K562 (cell line): ENCODE data around the gene PLXNB1. TPM values are rescaled to one million over a fixed set of nuclear protein-coding genes. Genes with fewer than 3 reads are reported as not detected.

ENCODE experiments used
- ATAC-seq: fragments of 200-7000 bp; cut with Tn5 transposase; 3 replicates; pipeline ENCODE4 v1.9.1; 2020; ENCODE audit warnings: moderate library complexity
- BruUV-seq: library from RNA; stranded (reverse); fragments of 400-500 nt; replicated peaks from 2 replicates; lab custom pipeline; 2021; lab: Mats Ljungman, UMichigan
- CTCF ChIA-PET: fragments of 300-600 bp; formaldehyde crosslinking; extraction: SDS; loops from one replicate; lab custom pipeline; 2021; ENCODE audit warnings: low intra/inter-chr PET ratio; lab: Yijun Ruan, JAX
- POLR2A ChIA-PET: fragments of 300-600, 350-650 bp; sonication (Branson Sonifier 250); formaldehyde crosslinking; extraction: SDS; loops from one replicate; lab custom pipeline; 2021; ENCODE audit warnings: antibody characterized with exemption, inconsistent platforms; lab: Yijun Ruan, JAX
- DNase-seq, 4 experiments: peaks; one replicate each; pipeline versions ENCODE4 v3.0.0 to v3.0.0-alpha.2; 2011 to 2018; ENCODE audit warnings: low spot score in 3 of 4, mixed read lengths in 3 of 4; ENCODE audit errors: extremely low read depth in 1 of 4
- FAIRE-seq: peaks from 2 replicates; lab custom pipeline; 2011; peaks lifted over from hg19 to GRCh38; lab: Jason Lieb, UNC
- H2AFZ ChIP-seq: 2 replicates; pipeline ENCODE4 v1.6.0; 2011; ENCODE audit warnings: low read depth, low read length, control low read depth, inconsistent platforms
- H3K27ac ChIP-seq: fragments of 200-600 bp; 3 replicates; pipeline ENCODE4 v1.8.0; 2011; ENCODE audit warnings: low read depth, mild to moderate bottlenecking, control low read depth, inconsistent platforms, low read length, moderate library complexity, mixed read lengths; ENCODE audit errors: extremely low read depth
- H3K27me3 ChIP-seq, 2 experiments: fragments of 300-600 bp in 1 of 2; 2 replicates in 1 of 2; 3 replicates in 1 of 2; pipeline versions ENCODE4 v1.6.0 to v1.8.0; 2011; ENCODE audit warnings: inconsistent platforms in 2 of 2, low read length in 2 of 2, mild to moderate bottlenecking in 1 of 2, mixed read lengths in 1 of 2, moderate library complexity in 1 of 2; ENCODE audit not compliant: control insufficient read depth in 2 of 2, insufficient read depth in 2 of 2
- H3K36me3 ChIP-seq: fragments of 300-600 bp; 3 replicates; pipeline ENCODE4 v1.8.0; 2011; ENCODE audit warnings: mild to moderate bottlenecking, low read length, inconsistent platforms; ENCODE audit not compliant: control insufficient read depth, insufficient read depth
- H3K4me1 ChIP-seq, 2 experiments: fragments of 200-600 bp in 1 of 2; replicated peaks in 1 of 2; 2 replicates in 1 of 2; 3 replicates in 1 of 2; pipeline versions ENCODE4 v1.5.1 to v1.8.0; 2011; ENCODE audit warnings: inconsistent platforms in 2 of 2, low read length in 2 of 2, mild to moderate bottlenecking in 1 of 2, mixed read lengths in 1 of 2, moderate library complexity in 1 of 2; ENCODE audit not compliant: control insufficient read depth in 2 of 2, insufficient read depth in 2 of 2
- H3K4me2 ChIP-seq: 2 replicates; pipeline ENCODE4 v1.6.1; 2011; ENCODE audit warnings: low read length, control low read depth, inconsistent platforms, mixed read lengths; ENCODE audit not compliant: insufficient read depth
- H3K4me3 ChIP-seq: fragments of 200-600 bp; sonication (generic), shearing (Covaris generic); 2 replicates; pipeline ENCODE4 v1.5.1; 2016; ENCODE audit warnings: control low read depth, inconsistent platforms
- H3K79me2 ChIP-seq: fragments of 200-600 bp; 3 replicates; pipeline ENCODE4 v1.8.0; 2011; ENCODE audit warnings: low read length, inconsistent platforms; ENCODE audit not compliant: control insufficient read depth, insufficient read depth
- H3K9ac ChIP-seq, 2 experiments: 2 replicates each; pipeline versions ENCODE4 v1.6.0 to v1.6.1; 2011; ENCODE audit warnings: low read depth in 2 of 2, low read length in 2 of 2, control low read depth in 1 of 2, inconsistent platforms in 1 of 2, mild to moderate bottlenecking in 1 of 2, mixed read lengths in 1 of 2; ENCODE audit not compliant: insufficient read depth in 1 of 2
- H3K9me1 ChIP-seq: one replicate; pipeline ENCODE4 v1.6.0; 2011; ENCODE audit warnings: inconsistent platforms, mild to moderate bottlenecking, low read length, moderate library complexity; ENCODE audit not compliant: control insufficient read depth, insufficient read depth
- H3K9me3 ChIP-seq: replicated peaks from 2 replicates; pipeline ENCODE4 v1.5.1; 2011; ENCODE audit warnings: low read depth, low read length, inconsistent platforms; ENCODE audit not compliant: control insufficient read depth, insufficient read depth
- H4K20me1 ChIP-seq: replicated peaks from 2 replicates; pipeline ENCODE4 v1.6.1; 2011; ENCODE audit warnings: low read length, inconsistent platforms, mixed read lengths; ENCODE audit not compliant: control insufficient read depth, insufficient read depth
- ATF6 ChIP-seq: sonication (generic); formaldehyde crosslinking; IDR thresholded peaks from 2 replicates; pipeline ENCODE4 v1.4.0; 2020; ENCODE audit warnings: mild to moderate bottlenecking, missing genetic modification reagents
- BRF1 ChIP-seq: IDR thresholded peaks from 3 replicates; pipeline ENCODE4 v1.6.1; 2011; ENCODE audit warnings: borderline replicate concordance, mild to moderate bottlenecking; ENCODE audit not compliant: insufficient read length; ENCODE audit errors: extremely low read depth
- DIDO1 ChIP-seq: fragments of 450-650 bp; IDR thresholded peaks from 2 replicates; pipeline ENCODE4 v1.6.1; 2016; ENCODE audit warnings: low read depth, missing biosample characterization, missing genetic modification characterization
- MGA ChIP-seq: fragments of 450-650 bp; IDR thresholded peaks from 2 replicates; pipeline ENCODE4 v1.6.1; 2016; ENCODE audit warnings: mild to moderate bottlenecking, moderate library complexity
- POLR3G ChIP-seq: IDR thresholded peaks from 2 replicates; pipeline ENCODE4 v1.6.1; 2011; ENCODE audit not compliant: insufficient read length, insufficient replicate concordance; ENCODE audit errors: extremely low read depth
- STAT6 ChIP-seq: sonication (generic); formaldehyde crosslinking; IDR thresholded peaks from 2 replicates; pipeline ENCODE4 v1.8.1; 2023; ENCODE audit warnings: mild to moderate bottlenecking, missing genetic modification reagents
- WGBS: fragments of 100-300 bp; shearing (Covaris generic); methylation state at CpG from one replicate; pipeline ENCODE4 v1.1.6; 2016; ENCODE audit warnings: low coverage, mixed read lengths; ENCODE audit not compliant: insufficient coverage; ENCODE audit errors: missing lambda C conversion rate; 5-methylcytosine and 5-hydroxymethylcytosine counted together
- in situ Hi-C: fragments of 300-500 bp; cut with MboI; formaldehyde crosslinking; loops from 4 replicates; pipeline ENCODE4 v1.15.0; 2018; ENCODE audit warnings: inconsistent platforms, mixed read lengths
- intact Hi-C: fragments of 100-400 bp; cut with micrococcal nuclease; formaldehyde crosslinking; loops from 2 replicates; pipeline ENCODE4 v1.14.2; 2022
- polyA plus RNA-seq, 8 experiments: library from polyadenylated mRNA; depleted of rRNA in 4 of 8; stranded (reverse) in 5 of 8; unstranded in 3 of 8; fragments of >200 nt; fragmentation: Nextera tagmentation in 2 of 8; fragmentation: Illumina TruSeq in 1 of 8; extraction: Ambion mirVana in 2 of 8; extraction: Trizol in 1 of 8; gene quantifications; 2 replicates each; pipeline versions ENCODE4 v1.2.1 to v1.2.3, GENCODE V29; 2011 to 2014; ENCODE audit warnings: inconsistent platforms in 1 of 8, missing spikeins in 1 of 8
- total RNA-seq, 7 experiments: library from RNA; depleted of rRNA in 6 of 7; stranded (reverse); fragments of >200 nt in 6 of 7; fragmentation: Illumina TruSeq in 2 of 7; extraction: Trizol in 2 of 7; gene quantifications; 2 replicates each; pipeline versions ENCODE4 v1.2.1 to v1.2.3, GENCODE V29; 2011 to 2021; ENCODE audit warnings: low replicate concordance in 1 of 7

The PLXNB1 gene
- total and polyA plus RNA-seq, 9 of the 15 experiments (the other 6 are each of a cell fraction or from before 2014, with no cell fraction given), result 0.17 to 17.4 (median 6.0) TPM

GRCh38 chr3:48413086-48413485, 16.8 kb downstream of the PLXNB1 start:
- H3K4me3 ChIP-seq, result no peak overlapping the region
- no peak overlapping the region for H3K27ac ChIP-seq
- ATAC-seq (no peak), DNase-seq (no peak), FAIRE-seq (no peak)
- no peak overlapping the region for H3K9ac ChIP-seq
- no peaks in the 10 kb centered on the region for H3K9me3 ChIP-seq
- no peaks in the 10 kb centered on the region for H3K79me2 ChIP-seq
- peaks cover 0 to 11% of the 10 kb centered on the region in 2 experiments; a peak in 2 of 5 replicates for H3K4me1 ChIP-seq
- WGBS, result 60% methylated on average over 6 of the region's 8 CpGs
- H3K4me2 ChIP-seq, result no peak overlapping the region
- no peaks in the 10 kb centered on the region for H3K27me3 ChIP-seq
- intact Hi-C loops, result no loop called here
- ChIA-PET POLR2A (no interaction called here), CTCF (no interaction called here)
- 0 out of 2 replicates have a peak, but pooled peaks cover 6% of the 10 kb centered on the region for H4K20me1 ChIP-seq
- H3K36me3 ChIP-seq, result no peaks in the 10 kb centered on the region
- H3K9me1 ChIP-seq, result no peaks in the 10 kb centered on the region
- in situ Hi-C loops, result no loop called here
- no TSS peak for BruUV-seq
- no peak overlapping the region for H2AFZ ChIP-seq
- no peak for TF ChIP-seq POLR3G
- TF ChIP-seq DIDO1 (tag), result no peak
- TF ChIP-seq STAT6 (CRISPR knock-in tag), result no peak
- TF ChIP-seq BRF1, result no peak
- no peak for TF ChIP-seq ATF6 (CRISPR knock-in tag)
- TF ChIP-seq MGA, result no peak
